GM18907 (cell line): Measurements from ENCODE around the gene PSMD13.

Experiments
- ATAC-seq: cut with Tn5 transposase; IDR thresholded peaks from one replicate; pipeline ENCODE4 v1.9.1; 2021; ENCODE audit warnings: mild to moderate bottlenecking, moderate library complexity; ENCODE audit not compliant: unreplicated experiment

The PSMD13 gene

DNA sequence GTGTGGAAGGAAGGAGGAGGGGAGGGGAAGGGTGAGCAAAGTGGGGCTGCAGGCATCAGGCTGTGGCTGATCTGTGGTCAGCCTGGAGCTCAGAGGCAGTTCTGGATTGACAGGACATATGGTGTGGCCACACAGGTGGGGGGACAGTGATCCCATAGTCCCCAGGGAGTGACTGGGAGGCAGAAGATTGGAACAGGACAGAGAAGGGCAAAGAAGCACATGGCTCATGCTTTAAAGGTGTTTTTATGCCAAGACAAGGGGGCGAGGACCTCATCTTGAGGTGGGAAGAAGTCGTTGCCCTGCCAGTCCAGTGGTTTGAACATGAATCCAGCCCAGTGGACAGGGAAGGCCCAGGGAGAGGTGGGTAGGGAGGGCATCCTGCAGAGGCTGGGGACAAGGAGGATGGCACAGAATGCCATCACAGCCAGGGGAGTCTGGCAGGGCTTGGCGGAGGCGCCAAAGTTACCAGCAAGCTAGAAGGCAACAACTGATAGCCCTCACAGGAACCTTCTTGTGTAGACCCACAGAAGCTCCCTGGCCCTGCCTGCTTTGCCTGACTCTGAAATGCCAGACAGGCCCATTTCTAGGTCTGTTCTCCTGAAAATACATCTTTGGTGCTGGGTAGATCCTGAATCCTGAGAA, 32.7 kb upstream of the PSMD13 start:
- no peak for ATAC-seq

GRCh38 chr11:204587-205109, 32.1 kb upstream of the PSMD13 start:
- ATAC-seq, result no peak

- no peak for ATAC-seq
Measured at GRCh38 chr11:205221-206001, 31.4 kb upstream of the PSMD13 start.

GRCh38 chr11:206002-206384, 30.8 kb upstream of the PSMD13 start:
- no peak for ATAC-seq

- ATAC-seq, result peak; percentile 14
Measured at GRCh38 chr11:206526-207207, 30.1 kb upstream of the PSMD13 start.

DNA sequence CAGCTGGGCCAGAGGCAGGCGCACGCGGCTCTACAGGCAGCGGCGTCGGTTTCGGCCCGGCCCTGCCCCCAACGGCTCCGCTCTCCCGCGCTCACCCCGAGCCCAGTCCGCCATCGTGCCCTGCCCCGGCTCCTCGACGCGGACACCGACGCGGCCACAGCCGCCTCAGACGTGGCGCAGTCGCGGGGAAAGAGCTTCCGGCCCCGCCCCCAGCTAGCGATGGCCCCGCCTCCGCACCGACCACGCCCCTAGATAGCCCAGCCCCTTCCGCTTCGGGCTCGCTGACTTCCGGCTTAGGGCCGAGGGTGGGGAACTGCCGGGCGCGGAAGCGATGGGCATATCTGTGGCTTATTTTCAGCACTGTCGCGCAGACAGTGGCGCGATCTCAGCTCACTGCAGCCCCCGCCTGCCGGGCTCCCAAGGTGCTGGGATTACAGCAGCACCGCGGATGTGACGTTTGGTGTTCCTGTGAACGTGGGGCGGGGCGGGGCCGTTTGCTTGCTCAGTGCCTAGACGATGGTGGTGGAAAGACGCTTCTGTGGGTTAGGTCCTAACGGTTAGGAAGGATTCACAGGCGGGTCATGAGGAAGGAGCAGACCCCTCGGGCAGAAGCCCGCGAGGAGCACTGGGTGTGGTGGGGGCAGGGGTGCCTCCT, 29.4 kb upstream of the PSMD13 start, which contains the start of the genes BET1L and RIC8A:
Gene BET1L, minus strand, starts transcription at position 192 of the 655 bp plus-strand sequence. Its CDS starts 78 bp downstream, at position 114.
Gene RIC8A, plus strand, starts transcription at position 501 of the 655 bp plus-strand sequence. CDS start 1,147 bp downstream, outside the sequence.
- ATAC-seq, result peak; percentile 76

GRCh38 chr11:207863-208180, 29.0 kb upstream of the PSMD13 start:
- peak; percentile 1 for ATAC-seq

GRCh38 chr11:208181-208916, 28.4 kb upstream of the PSMD13 start:
- ATAC-seq, result no peak

DNA sequence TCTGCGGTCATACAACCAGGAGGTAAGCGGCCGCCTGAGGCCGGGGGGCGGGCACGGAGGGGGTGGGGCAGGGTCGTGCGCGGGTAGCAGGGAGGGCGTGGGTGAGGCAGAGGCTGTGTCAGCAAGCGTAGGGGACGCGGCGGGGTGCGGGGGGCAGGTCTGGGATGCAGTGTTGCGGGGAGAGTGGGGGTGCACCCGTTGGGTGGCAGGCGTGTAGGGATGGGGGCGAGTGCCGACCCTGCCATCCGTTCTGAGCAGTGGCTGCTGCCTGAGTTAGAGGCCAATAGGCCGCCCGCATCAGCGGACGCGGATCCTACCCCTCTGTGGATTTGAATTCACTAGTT, 27.9 kb upstream of the PSMD13 start:
- no peak for ATAC-seq

DNA sequence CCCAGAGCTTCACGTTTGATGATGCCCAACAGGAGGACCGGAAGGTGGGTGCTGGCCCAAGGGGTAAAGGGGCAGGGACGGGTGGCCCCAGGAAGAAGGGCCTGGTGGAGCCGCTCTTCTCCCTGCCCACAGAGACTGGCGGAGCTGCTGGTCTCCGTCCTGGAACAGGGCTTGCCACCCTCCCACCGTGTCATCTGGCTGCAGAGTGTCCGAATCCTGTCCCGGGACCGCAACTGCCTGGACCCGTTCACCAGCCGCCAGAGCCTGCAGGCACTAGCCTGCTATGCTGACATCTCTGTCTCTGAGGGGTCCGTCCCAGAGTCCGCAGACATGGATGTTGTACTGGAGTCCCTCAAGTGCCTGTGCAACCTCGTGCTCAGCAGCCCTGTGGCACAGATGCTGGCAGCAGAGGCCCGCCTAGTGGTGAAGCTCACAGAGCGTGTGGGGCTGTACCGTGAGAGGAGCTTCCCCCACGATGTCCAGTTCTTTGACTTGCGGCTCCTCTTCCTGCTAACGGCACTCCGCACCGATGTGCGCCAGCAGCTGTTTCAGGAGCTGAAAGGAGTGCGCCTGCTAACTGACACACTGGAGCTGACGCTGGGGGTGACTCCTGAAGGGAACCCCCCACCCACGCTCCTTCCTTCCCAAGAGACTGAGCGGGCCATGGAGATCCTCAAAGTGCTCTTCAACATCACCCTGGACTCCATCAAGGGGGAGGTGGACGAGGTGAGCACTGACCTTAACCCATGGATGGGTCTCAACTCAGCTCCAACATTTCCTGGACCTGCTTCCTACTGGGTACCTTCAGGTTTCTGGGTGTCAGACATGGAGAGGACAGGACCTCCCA, 27.3 kb upstream of the PSMD13 start:
- ATAC-seq, result no peak

DNA sequence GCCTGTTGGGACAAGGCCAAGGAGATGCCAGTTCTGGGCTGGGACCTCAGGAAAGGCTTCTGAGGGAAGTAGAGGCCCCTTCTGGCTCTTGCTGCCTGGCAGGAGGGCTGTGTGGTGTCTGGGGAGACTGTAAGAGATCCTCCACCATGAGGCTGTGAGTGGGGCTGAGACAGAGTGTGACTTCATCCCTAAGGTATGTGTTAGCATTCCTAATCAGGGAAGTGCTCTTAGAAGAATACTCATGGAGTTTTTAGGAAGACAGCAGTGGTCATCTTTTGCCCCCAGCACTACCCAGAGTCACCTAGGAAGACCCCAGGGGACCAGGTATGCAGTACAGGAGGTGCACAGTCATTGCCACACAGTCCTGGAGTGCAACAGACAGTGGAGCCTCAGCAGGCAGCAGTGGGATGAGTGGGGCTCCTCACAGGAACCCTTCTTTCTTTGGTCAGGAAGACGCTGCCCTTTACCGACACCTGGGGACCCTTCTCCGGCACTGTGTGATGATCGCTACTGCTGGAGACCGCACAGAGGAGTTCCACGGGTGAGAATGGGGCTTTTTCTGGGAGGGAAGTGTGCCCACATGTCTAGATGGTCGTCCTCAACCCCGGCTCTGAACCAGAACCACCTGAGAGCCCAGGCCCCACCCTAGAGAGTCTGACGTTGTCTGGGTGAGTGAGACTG, 26.5 kb upstream of the PSMD13 start:
- no peak for ATAC-seq

DNA sequence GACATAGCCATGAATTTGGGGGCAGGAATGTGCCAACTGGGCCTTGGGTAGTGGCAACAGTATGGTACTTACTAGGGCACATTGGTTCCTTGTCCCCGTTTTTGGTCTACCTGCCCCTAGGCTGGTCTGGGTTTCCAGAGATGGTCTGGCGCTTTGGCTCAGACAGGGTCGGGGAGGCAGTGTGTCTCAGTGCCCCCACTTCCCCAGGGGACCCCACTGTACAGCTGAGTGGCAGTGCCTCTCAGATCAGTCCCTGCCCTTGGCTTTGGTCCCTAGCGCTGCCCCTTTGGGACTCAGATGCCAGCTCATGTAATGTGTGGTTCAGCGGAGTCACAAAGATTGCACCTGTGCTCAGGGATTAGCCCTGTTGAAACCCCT, 26.0 kb upstream of the PSMD13 start:
- ATAC-seq, result no peak

GRCh38 chr11:211295-211694, 25.5 kb upstream of the PSMD13 start:
- ATAC-seq, result no peak

GRCh38 chr11:211741-212140, 25.0 kb upstream of the PSMD13 start:
- ATAC-seq, result no peak

- ATAC-seq, result no peak
Measured at GRCh38 chr11:212150-213100, 24.4 kb upstream of the PSMD13 start.

GRCh38 chr11:213111-213510, 23.7 kb upstream of the PSMD13 start:
- ATAC-seq, result no peak

DNA sequence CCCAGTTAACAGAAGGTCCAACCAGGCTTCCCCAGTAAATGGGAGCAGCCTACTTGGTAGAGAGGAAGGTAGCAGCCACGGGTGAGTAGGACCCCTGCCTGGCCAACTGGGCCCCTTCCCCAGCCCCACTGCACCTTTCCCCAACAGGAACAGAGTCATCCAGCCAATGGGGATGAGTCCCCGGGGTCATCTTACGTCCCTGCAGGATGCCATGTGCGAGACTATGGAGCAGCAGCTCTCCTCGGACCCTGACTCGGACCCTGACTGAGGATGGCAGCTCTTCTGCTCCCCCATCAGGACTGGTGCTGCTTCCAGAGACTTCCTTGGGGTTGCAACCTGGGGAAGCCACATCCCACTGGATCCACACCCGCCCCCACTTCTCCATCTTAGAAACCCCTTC, 22.7 kb upstream of the PSMD13 start:
- no peak for ATAC-seq

- ATAC-seq, result no peak
Measured at GRCh38 chr11:215581-216037, 21.2 kb upstream of the PSMD13 start.
